Inferior parietal cortex (tissue), 1 donor: ENCODE measurements around the gene GLB1L.
A peak's percentile ranks its signal among the peaks of the same experiment; 100 is the strongest.
"Not testable (repeated sequence)": the region's sequence is repeated elsewhere in the genome, so short reads cannot be mapped to it uniquely, and the experiment has no call there.

Experiments
- DNase-seq: peaks from one replicate; pipeline ENCODE4 v3.0.0-alpha.2; 2016; ENCODE audit errors: extremely low spot score

The GLB1L gene

GRCh38 chr2:219245148-219245898, at the start of gene GLB1L, which contains the start of gene STK16:
TSS of gene GLB1L (minus strand) at chr2:219245444. CDS start at chr2:219243573, 1,871 bp downstream.
TSS of gene STK16 (plus strand) at chr2:219245479. CDS start at chr2:219246000, 521 bp downstream.
- peak; percentile 95 for DNase-seq

DNA sequence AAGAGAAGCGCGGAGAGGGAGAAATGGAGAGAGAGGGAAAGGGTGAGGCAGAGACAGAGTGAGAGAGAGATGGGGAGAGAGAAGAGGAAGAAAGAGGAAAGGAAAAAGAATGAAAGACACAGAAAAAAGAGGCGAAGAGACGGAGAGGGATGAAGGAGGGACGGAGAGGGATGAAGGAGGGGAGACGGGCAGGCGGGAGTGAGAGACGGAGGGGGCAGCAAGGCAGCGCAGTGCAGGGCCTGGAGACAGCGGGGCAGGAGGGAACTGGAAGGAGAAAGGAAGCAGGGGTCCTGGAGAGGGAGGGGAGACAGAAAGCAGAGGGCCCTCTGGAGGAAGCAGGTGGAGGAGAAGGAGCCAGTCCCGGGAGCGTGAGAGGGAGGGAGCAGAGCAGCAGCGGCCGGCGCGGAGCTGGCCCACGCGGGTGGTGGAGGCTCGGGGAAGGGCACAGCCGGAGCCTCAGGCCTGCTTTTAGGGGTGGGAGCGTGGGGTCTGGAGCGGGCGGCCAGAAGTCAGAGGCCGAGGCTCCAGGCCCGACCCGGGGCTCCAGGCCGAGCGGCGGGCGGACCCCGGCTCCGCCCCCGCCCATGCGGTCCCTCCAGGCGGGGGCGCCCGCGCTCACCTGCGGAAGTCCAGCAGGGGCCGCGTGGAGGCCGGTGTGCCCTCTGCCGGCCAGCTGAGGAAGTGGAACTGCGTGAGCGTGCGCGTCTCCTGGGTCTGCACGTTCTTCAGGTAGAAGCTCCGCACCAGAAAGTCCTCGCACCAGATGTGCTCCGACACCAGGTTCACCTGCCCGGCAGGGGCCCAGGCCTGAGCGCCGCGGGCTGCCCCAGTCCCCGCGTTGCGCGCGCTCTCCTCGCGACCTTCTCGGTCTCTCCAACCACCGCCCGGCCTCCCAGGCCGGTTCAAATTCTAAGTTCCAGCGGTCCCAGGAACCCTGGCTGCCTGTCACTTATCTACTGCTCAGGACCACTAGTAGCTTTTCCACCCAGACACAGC, 49.4 kb upstream of the GLB1L start:
- peak; percentile 86 for DNase-seq

- no peak for DNase-seq
These were observed 48.5 kb upstream of the GLB1L start for GRCh38 chr2:219293736-219294231.

- DNase-seq = no peak
These were observed 47.4 kb upstream of the GLB1L start for GRCh38 chr2:219292616-219293015.

DNA sequence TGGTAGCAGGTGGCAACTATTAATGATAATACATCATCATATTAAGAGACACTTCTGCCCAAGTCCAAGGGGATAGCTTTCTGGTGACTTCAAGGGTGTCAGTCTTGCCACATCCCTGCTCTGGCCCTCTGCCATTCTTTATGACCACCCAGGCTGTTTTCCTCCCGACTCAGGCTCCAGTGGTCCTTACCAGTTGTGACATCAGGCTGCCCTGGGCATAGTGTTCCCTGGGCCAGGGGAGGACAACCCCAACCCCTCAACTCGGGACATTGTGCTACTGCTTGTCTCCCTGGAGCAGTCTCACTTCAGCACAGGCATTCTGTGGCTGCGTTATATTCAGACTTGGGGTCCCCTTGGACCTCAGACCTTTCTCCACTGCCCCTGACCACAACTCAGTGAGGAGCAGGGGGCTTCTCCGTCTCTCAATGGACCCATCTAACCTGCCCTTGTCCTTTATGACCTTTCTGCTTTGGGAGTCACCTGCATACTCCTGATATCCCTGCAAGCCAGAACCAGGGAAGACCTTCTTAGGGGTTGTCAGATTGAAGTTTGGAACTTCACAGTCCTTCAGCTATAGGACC, 46.8 kb upstream of the GLB1L start:
- DNase-seq = no peak

- no peak for DNase-seq
These were observed 46.1 kb upstream of the GLB1L start for GRCh38 chr2:219291394-219291793.

GRCh38 chr2:219290381-219291171, 45.3 kb upstream of the GLB1L start:
- DNase-seq = no peak

DNA sequence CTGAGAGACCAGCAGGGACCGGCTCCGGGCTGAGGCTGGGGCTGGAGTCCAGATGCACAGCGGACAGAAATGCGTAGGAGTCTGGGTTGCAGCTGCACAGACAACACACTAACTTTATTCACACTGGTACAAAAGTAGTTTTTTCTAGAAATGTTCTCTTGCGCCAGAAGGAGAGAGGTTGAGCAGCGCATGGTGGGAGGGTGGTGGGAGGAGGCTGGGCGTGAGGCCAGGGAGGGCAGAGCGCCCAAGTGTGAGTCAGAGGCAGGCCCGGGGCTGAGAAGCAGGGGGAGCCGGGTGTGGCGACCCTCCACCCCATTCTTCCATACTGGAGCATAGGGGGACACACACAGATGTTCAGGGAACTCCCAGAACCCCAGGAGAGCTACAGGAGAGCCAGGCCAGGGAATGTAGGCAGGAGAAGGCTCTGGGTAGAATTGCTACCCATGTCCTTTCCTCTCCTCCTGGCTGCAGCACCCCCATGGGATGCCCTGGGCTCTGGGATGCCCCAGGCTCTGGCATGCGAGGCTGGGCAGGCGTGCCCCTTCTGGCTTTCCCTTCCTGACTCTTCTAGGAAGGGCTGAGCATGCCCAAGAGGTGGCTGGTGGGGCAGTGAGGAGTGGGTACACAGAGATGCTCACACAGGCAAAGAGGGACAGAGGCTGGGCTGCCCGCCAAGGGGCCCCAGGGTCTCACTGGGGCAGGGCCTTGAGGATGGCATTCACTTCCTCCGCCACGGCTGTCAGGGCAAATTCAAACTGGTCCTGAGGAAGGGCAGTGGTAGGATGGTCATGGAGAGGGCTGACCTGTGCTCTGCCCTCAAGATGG, 44.5 kb upstream of the GLB1L start:
- peak; percentile 86 for DNase-seq

- DNase-seq = no peak
These were observed 43.9 kb upstream of the GLB1L start for GRCh38 chr2:219289195-219289536.

GRCh38 chr2:219287580-219288265, 42.5 kb upstream of the GLB1L start:
- DNase-seq = no peak

DNA sequence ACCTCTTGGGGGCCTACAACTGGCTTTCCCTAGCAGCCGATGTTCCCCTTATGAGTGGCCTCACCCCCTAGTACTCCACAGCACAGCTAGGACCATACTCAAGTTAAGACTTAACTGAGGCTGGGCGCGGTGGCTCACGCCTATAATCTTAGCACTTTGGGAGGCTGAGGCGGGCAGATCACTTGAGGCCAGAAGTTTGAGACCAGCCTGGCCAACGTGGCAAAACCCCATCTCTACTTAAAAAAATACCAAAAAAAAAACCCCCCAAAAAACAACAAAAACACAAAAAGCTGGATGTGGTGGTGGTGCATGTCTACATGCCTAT, 41.8 kb upstream of the GLB1L start:
- DNase-seq = not testable (repeated sequence)

GRCh38 chr2:219286436-219287115, 41.3 kb upstream of the GLB1L start:
- peak; percentile 24 for DNase-seq

GRCh38 chr2:219285894-219286425, 40.7 kb upstream of the GLB1L start:
- DNase-seq = peak; percentile 68

DNA sequence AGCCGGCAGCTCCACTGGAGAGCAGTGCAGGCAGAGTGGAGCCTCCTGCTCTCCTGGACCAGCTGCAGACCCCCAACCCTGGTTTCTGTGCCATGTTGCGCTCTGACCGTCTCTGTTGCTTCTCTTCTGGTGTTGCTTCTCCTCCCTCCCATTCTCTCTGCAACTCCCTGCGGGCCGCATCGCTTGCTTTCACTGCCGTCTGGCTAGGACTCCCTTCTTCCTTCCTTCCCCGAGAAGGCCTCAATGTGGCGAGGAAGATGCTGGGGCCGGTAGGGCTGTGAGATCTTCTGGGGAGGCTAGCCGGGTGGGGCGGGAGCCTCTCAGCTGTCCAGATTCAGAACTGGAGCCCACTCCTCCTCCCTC, 40.1 kb upstream of the GLB1L start:
- no peak for DNase-seq

- no peak for DNase-seq
These were observed 39.5 kb upstream of the GLB1L start for GRCh38 chr2:219284501-219285372.

GRCh38 chr2:219282943-219283581, 37.8 kb upstream of the GLB1L start:
- DNase-seq = peak; percentile 43

DNA sequence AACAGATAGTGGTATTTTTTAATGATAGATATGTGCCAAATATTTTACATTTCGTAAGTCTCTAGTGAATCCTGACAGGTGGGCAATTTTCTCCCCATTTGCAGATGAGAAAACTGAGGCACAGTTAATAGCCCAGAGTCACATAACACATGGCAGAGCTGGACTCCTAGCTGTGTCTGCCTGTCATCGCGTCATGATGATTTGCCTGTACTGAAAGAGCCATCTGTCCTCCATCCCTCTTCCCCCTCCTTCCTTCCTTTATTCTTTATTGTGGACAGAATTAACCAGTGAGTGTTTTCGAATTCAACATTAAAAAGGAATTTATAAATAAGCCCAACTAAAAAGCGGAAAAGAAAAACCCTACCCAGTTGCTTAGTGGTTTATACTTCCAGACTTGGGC, 37.1 kb upstream of the GLB1L start:
- peak; percentile 65 for DNase-seq

GRCh38 chr2:219281588-219281987, 36.3 kb upstream of the GLB1L start:
- no peak for DNase-seq
